Activated T-cell treated with anti-CD3 and anti-CD28 coated beads, Interleukin-2, amount 50 U/mL, for 24 hours (primary cell): Measurements from ENCODE around the gene PPP3CA.
"Not testable (repeated sequence)": the region's sequence is repeated elsewhere in the genome, so short reads cannot be mapped to it uniquely, and the experiment has no call there.

ENCODE experiments used
- DNase-seq: peaks from one replicate; pipeline ENCODE4 v3.0.0-alpha.2; 2020
- H3K27ac Mint-ChIP-seq: 2 replicates; pipeline ENCODE4 v1.8.0; 2020; ENCODE audit warnings: mild to moderate bottlenecking, mixed read lengths
- H3K27me3 Mint-ChIP-seq: 2 replicates; pipeline ENCODE4 v1.8.0; 2020; ENCODE audit warnings: mixed read lengths
- H3K36me3 Mint-ChIP-seq: 2 replicates; pipeline ENCODE4 v1.8.0; 2020; ENCODE audit warnings: low read depth, mixed read lengths
- H3K4me1 Mint-ChIP-seq: 2 replicates; pipeline ENCODE4 v1.8.0; 2020; ENCODE audit warnings: low read depth, mixed read lengths
- H3K4me3 Mint-ChIP-seq: 2 replicates; pipeline ENCODE4 v1.8.0; 2020; ENCODE audit warnings: mild to moderate bottlenecking, moderate library complexity, mixed read lengths
- H3K9me3 Mint-ChIP-seq: 2 replicates; pipeline ENCODE4 v1.8.0; 2020; ENCODE audit warnings: mixed read lengths

The PPP3CA gene

DNA sequence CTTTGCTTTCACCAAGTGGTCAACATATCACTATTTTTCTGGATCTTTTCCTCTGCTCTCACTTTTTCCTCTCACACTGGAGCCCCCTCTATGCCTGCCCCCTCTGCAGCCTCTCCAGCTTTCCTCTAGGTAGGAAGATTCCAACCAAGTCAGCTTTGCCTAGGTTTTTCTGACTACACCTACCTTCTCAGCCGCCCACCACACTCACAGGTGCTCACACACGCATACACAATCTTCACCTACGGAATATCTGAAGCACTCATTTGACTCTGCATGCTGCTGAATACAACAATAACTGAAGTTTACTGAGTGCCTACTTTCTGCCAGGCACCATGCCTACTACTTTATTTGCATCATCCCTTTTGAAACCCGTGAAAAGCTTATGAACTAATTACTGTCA, 328.0 kb downstream of the PPP3CA start:
- Mint-ChIP-seq H3K27ac (peak overlapping the region; percentile 90), H3K4me1 (peaks cover 70% of the 10 kb centered on the region)

GRCh38 chr4:101018836-101019235, 328.5 kb downstream of the PPP3CA start:
- Mint-ChIP-seq H3K36me3 (peaks cover 6% of the 10 kb centered on the region), H3K4me1 (peaks cover 74% of the 10 kb centered on the region), H3K4me3 (no peak overlapping the region), H3K27me3 (peaks cover 4% of the 10 kb centered on the region), H3K27ac (peak overlapping the region; percentile 90), H3K9me3 (no peaks in the 10 kb centered on the region)
- no peak for DNase-seq

More for the DNA sequence above, 328.0 kb downstream of the PPP3CA start:
- no peak for DNase-seq
- Mint-ChIP-seq H3K4me3 (no peak overlapping the region), H3K27me3 (peaks cover 4% of the 10 kb centered on the region), H3K9me3 (no peaks in the 10 kb centered on the region), H3K36me3 (peaks cover 6% of the 10 kb centered on the region)

GRCh38 chr4:101014417-101014816, 332.9 kb downstream of the PPP3CA start:
- no peak for DNase-seq
- Mint-ChIP-seq H3K27me3 (peaks cover 8% of the 10 kb centered on the region), H3K9me3 (no peaks in the 10 kb centered on the region), H3K36me3 (no peaks in the 10 kb centered on the region), H3K4me1 (peaks cover 48% of the 10 kb centered on the region), H3K27ac (no peak overlapping the region), H3K4me3 (no peak overlapping the region)

DNA sequence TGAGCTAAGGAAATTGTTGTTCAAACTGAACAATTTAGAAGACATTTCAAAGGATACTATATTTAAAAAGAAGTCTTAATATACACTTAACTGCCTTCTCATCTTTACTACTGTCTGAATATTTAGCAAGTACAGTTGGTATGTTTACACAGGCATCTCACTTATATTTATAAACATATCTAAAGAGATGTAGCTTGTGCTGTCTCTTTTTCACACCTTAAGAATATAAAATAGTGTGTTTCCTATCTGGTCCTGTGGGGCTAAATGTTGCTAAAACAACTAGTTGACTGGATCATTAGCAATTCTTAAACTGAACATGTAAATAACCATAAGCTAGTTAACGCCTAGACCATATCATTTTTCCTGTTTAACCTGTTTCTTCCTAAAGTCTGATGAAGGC, 336.3 kb downstream of the PPP3CA start:
- no peak overlapping the region for H3K4me3 Mint-ChIP-seq
- no peak overlapping the region for H3K27ac Mint-ChIP-seq
- DNase-seq: no peak
- H3K27me3 Mint-ChIP-seq: peaks cover 7% of the 10 kb centered on the region
- H3K4me1 Mint-ChIP-seq: peaks cover 26% of the 10 kb centered on the region
- no peaks in the 10 kb centered on the region for H3K9me3 Mint-ChIP-seq
- H3K36me3 Mint-ChIP-seq: no peaks in the 10 kb centered on the region

DNA sequence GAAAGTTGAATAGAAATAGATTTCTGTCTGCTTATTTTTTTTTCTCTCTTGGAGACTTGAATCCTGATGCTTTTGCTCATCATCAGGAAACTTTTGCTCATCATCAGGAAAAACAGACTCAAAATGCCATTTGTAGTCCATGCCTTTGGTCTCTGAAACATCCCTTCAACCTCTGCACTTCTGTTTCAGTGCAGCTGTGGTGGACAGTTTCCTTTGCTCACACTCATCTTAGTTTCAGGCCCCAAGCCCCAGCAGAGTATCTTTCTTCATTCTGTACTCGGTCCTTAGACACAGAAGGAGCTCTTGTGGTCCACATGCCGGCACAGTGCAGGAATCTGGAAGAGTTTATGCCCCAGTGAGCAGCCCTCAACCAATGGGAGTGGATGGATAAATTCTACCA, 337.9 kb downstream of the PPP3CA start:
- Mint-ChIP-seq H3K9me3 (peaks cover 2% of the 10 kb centered on the region), H3K4me3 (no peak overlapping the region), H3K4me1 (peaks cover 19% of the 10 kb centered on the region), H3K36me3 (no peaks in the 10 kb centered on the region), H3K27ac (no peak overlapping the region), H3K27me3 (peaks cover 3% of the 10 kb centered on the region)
- DNase-seq: no peak

DNA sequence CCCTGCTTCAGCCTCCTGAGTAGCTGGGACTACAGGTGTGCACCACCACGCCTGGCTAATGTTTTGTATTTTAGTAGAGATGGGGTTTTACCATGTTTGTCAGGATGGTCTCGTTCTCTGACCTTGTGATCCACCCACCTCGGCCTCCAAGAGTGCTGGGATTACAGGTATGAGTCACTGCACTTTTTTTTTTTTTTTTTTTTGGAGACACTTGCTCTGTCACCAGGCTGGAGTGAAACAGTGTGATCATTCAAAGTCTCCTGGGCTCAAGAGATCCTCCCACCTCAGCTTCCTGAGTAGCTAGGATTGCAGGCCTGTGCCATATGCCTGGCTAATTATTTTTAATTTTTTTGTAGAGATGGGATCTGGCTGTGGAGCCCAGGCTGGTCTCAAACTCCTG, 338.8 kb downstream of the PPP3CA start:
- H3K4me1 Mint-ChIP-seq: peaks cover 12% of the 10 kb centered on the region
- H3K4me3 Mint-ChIP-seq: no peak overlapping the region
- no peak overlapping the region for H3K27ac Mint-ChIP-seq
- DNase-seq: no peak
- H3K36me3 Mint-ChIP-seq: no peaks in the 10 kb centered on the region
- H3K9me3 Mint-ChIP-seq: peaks cover 6% of the 10 kb centered on the region
- H3K27me3 Mint-ChIP-seq: peaks cover 3% of the 10 kb centered on the region

- no peak overlapping the region for H3K27ac Mint-ChIP-seq
- H3K36me3 Mint-ChIP-seq: no peaks in the 10 kb centered on the region
- H3K4me3 Mint-ChIP-seq: no peak overlapping the region
- peaks cover 14% of the 10 kb centered on the region for H3K9me3 Mint-ChIP-seq
- no peaks in the 10 kb centered on the region for H3K27me3 Mint-ChIP-seq
- H3K4me1 Mint-ChIP-seq: peaks cover 12% of the 10 kb centered on the region
- DNase-seq: no peak
Observed at GRCh38 chr4:101005659-101006058, 341.7 kb downstream of the PPP3CA start.

GRCh38 chr4:101000496-101000895, 346.8 kb downstream of the PPP3CA start:
- peaks cover 3% of the 10 kb centered on the region for H3K4me1 Mint-ChIP-seq
- no peak for DNase-seq
- no peak overlapping the region for H3K27ac Mint-ChIP-seq
- peaks cover 14% of the 10 kb centered on the region for H3K9me3 Mint-ChIP-seq
- no peaks in the 10 kb centered on the region for H3K27me3 Mint-ChIP-seq
- no peak overlapping the region for H3K4me3 Mint-ChIP-seq
- no peaks in the 10 kb centered on the region for H3K36me3 Mint-ChIP-seq

- no peak for DNase-seq
- H3K36me3 Mint-ChIP-seq: no peaks in the 10 kb centered on the region
- H3K27me3 Mint-ChIP-seq: no peaks in the 10 kb centered on the region
- peaks cover 3% of the 10 kb centered on the region for H3K4me1 Mint-ChIP-seq
- no peak overlapping the region for H3K4me3 Mint-ChIP-seq
- H3K27ac Mint-ChIP-seq: no peak overlapping the region
- H3K9me3 Mint-ChIP-seq: no peaks in the 10 kb centered on the region
Observed at GRCh38 chr4:100995671-100996070, 351.7 kb downstream of the PPP3CA start.

- H3K9me3 Mint-ChIP-seq, H3K4me1 Mint-ChIP-seq, H3K27ac Mint-ChIP-seq, H3K4me3 Mint-ChIP-seq, H3K36me3 Mint-ChIP-seq, H3K27me3 Mint-ChIP-seq, DNase-seq: not testable (repeated sequence)
Observed at GRCh38 chr4:100995002-100995401, 352.3 kb downstream of the PPP3CA start.

DNA sequence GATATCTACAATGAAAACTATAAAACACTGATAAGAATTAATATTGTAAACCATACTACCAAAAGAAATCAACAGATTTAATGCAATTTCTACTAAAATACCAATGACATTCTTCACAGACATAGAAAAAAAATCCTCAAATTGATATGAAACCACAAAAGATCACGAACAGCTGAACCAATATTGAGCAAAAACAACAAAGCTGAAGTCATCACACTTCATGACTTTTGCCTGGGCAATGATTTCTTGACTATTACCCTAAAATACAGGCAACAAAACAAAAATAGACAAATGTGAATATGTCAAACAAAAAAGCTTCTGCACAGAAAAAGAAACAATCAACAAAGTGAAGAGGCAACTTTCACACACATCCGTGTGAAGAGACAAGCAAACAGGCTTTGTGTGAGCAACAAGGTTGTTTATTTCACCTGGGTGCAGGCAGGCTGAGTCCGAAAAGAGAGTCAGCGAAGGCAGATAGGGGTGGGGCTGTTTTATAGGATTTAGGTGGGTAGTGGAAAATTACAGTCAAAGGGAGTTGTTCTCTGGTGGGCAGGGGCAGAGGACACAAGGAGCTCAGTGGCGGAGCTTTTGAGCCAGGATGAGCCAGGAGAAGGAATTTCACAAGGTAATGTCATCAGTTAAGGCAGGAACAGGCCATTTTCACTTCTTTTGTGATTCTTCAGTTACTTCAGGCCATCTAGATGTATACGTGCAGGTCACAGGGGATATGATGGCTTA, 355.8 kb downstream of the PPP3CA start:
- H3K4me3 Mint-ChIP-seq, H3K36me3 Mint-ChIP-seq, H3K4me1 Mint-ChIP-seq, H3K9me3 Mint-ChIP-seq, H3K27ac Mint-ChIP-seq, H3K27me3 Mint-ChIP-seq, DNase-seq: not testable (repeated sequence)

GRCh38 chr4:100989401-100989800, 357.9 kb downstream of the PPP3CA start:
- Mint-ChIP-seq H3K27me3 (no peaks in the 10 kb centered on the region), H3K27ac (no peak overlapping the region), H3K9me3 (no peaks in the 10 kb centered on the region), H3K4me3 (no peak overlapping the region), H3K36me3 (no peaks in the 10 kb centered on the region), H3K4me1 (no peaks in the 10 kb centered on the region)
- DNase-seq: no peak

DNA sequence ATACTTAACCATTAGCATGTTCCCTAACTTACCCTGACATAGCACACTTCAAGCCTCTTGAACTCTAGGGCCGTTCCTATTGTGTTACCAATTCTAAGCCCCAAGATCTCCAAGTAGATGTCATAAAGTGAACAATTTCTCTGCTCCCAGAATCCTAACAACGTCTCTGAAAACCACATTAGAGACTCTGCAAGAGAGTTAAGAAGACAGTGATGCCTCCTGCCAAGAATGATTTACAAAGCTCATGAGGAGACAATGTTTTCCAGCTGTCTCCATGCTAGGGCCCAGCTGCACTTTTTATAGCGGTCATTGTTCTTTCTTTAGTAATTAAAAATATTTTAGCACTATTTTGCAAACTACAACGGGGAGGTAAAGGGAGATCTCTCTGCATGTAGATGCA, 358.4 kb downstream of the PPP3CA start:
- H3K27ac Mint-ChIP-seq: no peak overlapping the region
- no peaks in the 10 kb centered on the region for H3K27me3 Mint-ChIP-seq
- no peak overlapping the region for H3K4me3 Mint-ChIP-seq
- H3K9me3 Mint-ChIP-seq: no peaks in the 10 kb centered on the region
- H3K4me1 Mint-ChIP-seq: no peaks in the 10 kb centered on the region
- H3K36me3 Mint-ChIP-seq: no peaks in the 10 kb centered on the region
- no peak for DNase-seq

- Mint-ChIP-seq H3K4me3 (no peak overlapping the region), H3K4me1 (no peaks in the 10 kb centered on the region), H3K27me3 (no peaks in the 10 kb centered on the region), H3K36me3 (no peaks in the 10 kb centered on the region), H3K27ac (no peak overlapping the region), H3K9me3 (no peaks in the 10 kb centered on the region)
- DNase-seq: no peak
Observed at GRCh38 chr4:100986360-100986868, 360.9 kb downstream of the PPP3CA start.

- H3K27ac Mint-ChIP-seq: no peak overlapping the region
- DNase-seq: no peak
- H3K27me3 Mint-ChIP-seq: no peaks in the 10 kb centered on the region
- no peaks in the 10 kb centered on the region for H3K9me3 Mint-ChIP-seq
- H3K4me3 Mint-ChIP-seq: no peak overlapping the region
- no peaks in the 10 kb centered on the region for H3K4me1 Mint-ChIP-seq
- no peaks in the 10 kb centered on the region for H3K36me3 Mint-ChIP-seq
Observed at GRCh38 chr4:100985576-100985975, 361.8 kb downstream of the PPP3CA start.

DNA sequence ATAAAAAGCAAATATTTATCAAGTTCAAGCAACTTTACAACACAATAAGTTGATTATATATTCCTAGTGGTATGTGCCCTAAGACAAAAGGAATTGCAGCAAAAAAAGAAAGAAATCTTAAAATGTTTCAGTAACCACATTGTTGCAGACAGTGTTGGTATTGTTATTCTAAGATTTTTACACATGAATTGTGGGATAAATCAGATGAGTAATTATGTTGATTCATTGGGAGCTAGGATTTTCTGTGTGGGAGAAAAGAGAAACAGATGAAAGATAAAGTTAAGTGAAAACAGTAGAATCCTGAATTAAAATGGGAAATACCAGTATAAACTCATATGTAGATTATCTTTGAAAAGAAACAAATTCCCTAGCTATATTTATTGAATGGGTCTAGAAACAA, 362.4 kb downstream of the PPP3CA start:
- DNase-seq: no peak
- no peaks in the 10 kb centered on the region for H3K36me3 Mint-ChIP-seq
- no peaks in the 10 kb centered on the region for H3K27me3 Mint-ChIP-seq
- no peaks in the 10 kb centered on the region for H3K4me1 Mint-ChIP-seq
- no peak overlapping the region for H3K27ac Mint-ChIP-seq
- H3K4me3 Mint-ChIP-seq: no peak overlapping the region
- H3K9me3 Mint-ChIP-seq: no peaks in the 10 kb centered on the region
